Erythroblast (primary cell): ENCODE data around the gene LEFTY1.
"Not testable (repeated sequence)": the region's sequence is repeated elsewhere in the genome, so short reads cannot be mapped to it uniquely, and the experiment has no call there.

Source experiments
- DNase-seq, 2 experiments: peaks; one replicate each; lab custom pipeline; 2025; lab: John Stamatoyannopoulos, UW
- GATA1 ChIP-seq: IDR thresholded peaks from 2 replicates; pipeline ENCODE4 v1.6.1; 2011; ENCODE audit warnings: low read depth, mild to moderate bottlenecking, control low read depth, low read length, moderate library complexity
- POLR2A ChIP-seq: IDR thresholded peaks from 2 replicates; pipeline ENCODE4 v1.6.1; 2011; ENCODE audit warnings: mild to moderate bottlenecking, low read length

LEFTY1 gene

DNA sequence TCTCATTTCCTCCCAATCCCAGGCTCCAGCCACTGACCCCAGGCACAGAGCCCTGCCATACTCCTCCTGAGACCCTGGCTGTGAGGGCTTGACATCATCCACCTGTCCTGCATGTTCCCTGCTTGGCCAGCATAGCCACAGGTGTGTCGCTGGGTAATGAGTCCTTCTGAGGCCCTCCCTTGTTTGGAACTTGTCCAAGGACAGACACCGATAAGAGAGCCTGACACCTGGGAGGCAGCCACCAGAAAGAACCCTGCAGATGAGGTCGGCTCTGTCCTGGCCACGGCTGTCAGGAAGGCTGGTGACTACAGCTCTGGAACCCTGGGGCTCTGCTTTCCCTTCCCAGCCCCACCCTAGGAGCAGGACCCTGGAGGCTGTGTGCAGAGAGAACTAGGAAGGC, 41.3 kb downstream of the LEFTY1 start:
- no peak for DNase-seq
- no peak for TF ChIP-seq POLR2A
- TF ChIP-seq GATA1 = no peak

- TF ChIP-seq POLR2A (no peak), GATA1 (no peak)
- no peak for DNase-seq
These were observed 42.3 kb downstream of the LEFTY1 start for GRCh38 chr1:225846331-225847310.

- peak; percentile 79 to 80 for DNase-seq
- TF ChIP-seq GATA1 = no peak
- TF ChIP-seq POLR2A = no peak
These were observed 43.2 kb downstream of the LEFTY1 start for GRCh38 chr1:225845571-225846259.

- no peak for TF ChIP-seq GATA1
- no peak for TF ChIP-seq POLR2A
- no peak for DNase-seq
These were observed 43.8 kb downstream of the LEFTY1 start for GRCh38 chr1:225845097-225845496.

DNA sequence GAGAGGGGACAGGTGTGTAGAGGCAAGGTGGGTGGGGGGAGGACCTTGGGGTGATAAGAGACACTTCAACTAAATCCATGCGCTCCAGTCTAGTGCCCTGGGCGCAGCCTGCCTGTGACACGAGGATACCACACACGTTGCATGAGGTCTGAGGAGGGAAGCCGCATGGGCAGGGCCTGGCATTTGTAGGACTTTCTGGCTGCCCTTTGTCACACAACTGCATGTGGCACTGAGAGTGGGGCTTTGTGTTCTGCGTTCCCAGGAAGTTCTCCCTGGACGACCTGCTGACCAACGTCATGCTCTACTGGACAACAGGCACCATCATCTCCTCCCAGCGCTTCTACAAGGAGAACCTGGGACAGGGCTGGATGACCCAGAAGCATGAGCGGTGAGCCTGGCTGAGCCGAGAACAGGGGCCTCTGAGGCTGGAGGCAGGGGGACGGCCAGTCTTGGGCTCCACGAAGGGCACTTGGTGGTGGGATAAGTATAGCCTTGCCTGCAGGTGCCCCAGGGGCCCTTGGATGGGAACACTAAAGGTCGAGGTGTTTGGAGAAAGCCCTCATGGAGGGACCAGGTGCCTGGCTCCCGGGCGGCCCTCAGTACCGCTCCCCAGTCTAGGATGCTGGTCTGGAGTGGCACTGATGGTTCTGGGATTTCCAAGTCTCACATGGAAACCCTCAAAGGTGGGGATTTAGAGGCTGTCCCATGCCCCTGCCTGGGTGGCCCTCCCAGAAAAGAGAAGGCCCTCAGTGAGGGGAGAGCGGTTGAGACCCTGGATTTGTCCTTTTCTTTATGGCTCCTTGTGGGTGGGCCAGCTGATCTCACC, 44.5 kb downstream of the LEFTY1 start:
- TF ChIP-seq GATA1 (no peak), POLR2A (no peak)
- DNase-seq = no peak

GRCh38 chr1:225843426-225843795, 45.5 kb downstream of the LEFTY1 start:
- TF ChIP-seq POLR2A (no peak), GATA1 (no peak)

GRCh38 chr1:225842788-225843425, 46.0 kb downstream of the LEFTY1 start:
- no peak for TF ChIP-seq GATA1
- TF ChIP-seq POLR2A = peak; percentile 2
- no peak for DNase-seq

More at GRCh38 chr1:225843426-225843795, 45.5 kb downstream of the LEFTY1 start:
- DNase-seq = no peak

DNA sequence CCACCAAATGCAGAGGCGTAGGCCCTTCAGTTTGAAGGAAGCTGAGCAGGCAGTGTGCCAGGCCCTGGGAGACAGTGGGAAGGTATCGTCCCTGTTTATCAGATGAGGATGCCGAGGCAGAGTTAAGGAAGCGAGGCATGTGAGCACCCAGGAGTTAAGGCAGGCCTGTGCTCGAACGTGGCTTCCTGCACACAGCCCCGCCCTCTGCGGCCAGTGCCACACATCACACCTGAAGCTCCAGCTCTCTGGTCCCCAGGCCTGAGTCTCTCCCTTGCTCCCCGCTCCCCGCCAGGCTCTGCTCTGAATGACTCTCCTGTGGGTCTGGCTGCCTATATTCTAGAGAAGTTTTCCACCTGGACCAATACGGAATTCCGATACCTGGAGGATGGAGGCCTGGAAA, 46.9 kb downstream of the LEFTY1 start:
- DNase-seq = no peak
- TF ChIP-seq GATA1 (no peak), POLR2A (no peak)

GRCh38 chr1:225840713-225841112, 48.2 kb downstream of the LEFTY1 start:
- no peak for DNase-seq
- TF ChIP-seq POLR2A (no peak), GATA1 (no peak)

GRCh38 chr1:225840223-225840610, 48.7 kb downstream of the LEFTY1 start:
- TF ChIP-seq GATA1 (no peak), POLR2A (no peak)
- no peak for DNase-seq

- TF ChIP-seq POLR2A (no peak), GATA1 (no peak)
- DNase-seq = no peak
These were observed 50.2 kb downstream of the LEFTY1 start for GRCh38 chr1:225838793-225839192.

DNA sequence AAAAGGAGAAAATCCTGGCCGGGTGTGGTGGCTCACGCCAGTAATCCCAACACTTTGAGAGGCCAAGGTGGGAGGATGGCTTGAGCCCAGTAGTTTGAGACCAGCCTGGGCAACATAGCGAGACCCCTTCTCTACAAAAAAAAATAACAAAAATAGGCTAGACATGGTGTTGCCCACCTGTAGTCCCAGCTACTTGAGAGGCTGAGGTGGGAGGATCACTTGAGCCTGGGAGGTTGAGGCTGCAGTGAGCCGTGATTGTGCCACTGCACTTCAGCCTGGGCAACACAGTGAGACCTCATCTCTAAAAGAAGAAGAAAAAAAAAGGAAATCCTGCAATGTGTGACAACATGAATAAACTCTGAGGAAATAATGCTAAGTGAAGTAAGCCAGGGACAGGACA, 52.6 kb downstream of the LEFTY1 start:
- not testable (repeated sequence) for DNase-seq
